GM19099 (cell line): ENCODE results near the gene BRAF.

Source experiments
- POLR2A ChIP-seq: IDR thresholded peaks from 3 replicates; pipeline ENCODE4 v1.6.1; 2011; ENCODE audit warnings: low read depth; ENCODE audit not compliant: insufficient read length; ENCODE audit errors: extremely low read depth

BRAF gene

GRCh38 chr7:140924821-140925421, at the start of gene BRAF:
BRAF (minus strand) TSS chr7:140924929; CDS start chr7:140924703, 226 bp downstream.
- TF ChIP-seq POLR2A, result peak; percentile 45

- TF ChIP-seq POLR2A, result no peak
Observed at GRCh38 chr7:140972876-140973829, 48.4 kb upstream of the BRAF start.

GRCh38 chr7:140972344-140972743, 47.6 kb upstream of the BRAF start:
- no peak for TF ChIP-seq POLR2A

DNA sequence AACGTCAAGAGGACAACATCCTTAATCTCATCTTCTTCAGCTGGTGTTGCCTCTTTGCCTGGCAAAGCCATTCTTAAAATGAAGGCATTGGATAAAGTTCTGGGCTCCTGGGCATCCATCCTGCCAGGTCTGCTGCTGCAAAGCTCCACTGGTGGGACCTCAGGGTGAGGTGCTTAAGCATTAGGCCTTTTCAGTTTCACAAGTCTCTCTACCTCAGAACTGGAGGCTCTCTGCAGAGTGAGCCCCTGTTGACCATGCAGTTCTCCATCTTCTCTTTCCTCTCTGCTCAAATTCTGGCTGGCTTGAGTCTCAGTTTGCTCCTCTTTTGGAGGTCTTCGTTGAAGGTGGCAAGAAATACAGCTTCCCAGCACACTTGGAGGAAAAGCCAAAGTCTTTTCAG, 42.7 kb upstream of the BRAF start:
- TF ChIP-seq POLR2A, result no peak

- no peak for TF ChIP-seq POLR2A
Observed at GRCh38 chr7:140966561-140967233, 42.0 kb upstream of the BRAF start.

GRCh38 chr7:140961117-140961516, 36.4 kb upstream of the BRAF start:
- no peak for TF ChIP-seq POLR2A

DNA sequence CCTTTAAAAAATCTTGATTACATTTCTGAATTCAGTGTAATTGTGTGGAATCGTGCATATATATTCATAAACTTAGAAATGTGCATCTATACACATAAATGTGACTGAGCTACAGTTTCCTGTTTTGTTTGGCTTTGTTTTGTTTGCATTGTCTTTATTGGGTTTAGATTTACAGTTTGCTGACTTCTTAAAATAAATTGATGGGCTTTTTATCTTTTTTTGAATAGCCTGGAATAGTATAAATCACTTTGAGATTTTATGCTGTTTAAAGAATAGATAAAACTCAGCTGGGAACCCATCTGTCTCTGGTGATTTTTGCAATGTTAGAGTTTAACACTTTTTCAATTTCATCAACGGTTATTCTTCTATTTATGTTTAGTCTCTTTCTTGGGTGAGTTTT, 21.2 kb upstream of the BRAF start:
- TF ChIP-seq POLR2A, result no peak

DNA sequence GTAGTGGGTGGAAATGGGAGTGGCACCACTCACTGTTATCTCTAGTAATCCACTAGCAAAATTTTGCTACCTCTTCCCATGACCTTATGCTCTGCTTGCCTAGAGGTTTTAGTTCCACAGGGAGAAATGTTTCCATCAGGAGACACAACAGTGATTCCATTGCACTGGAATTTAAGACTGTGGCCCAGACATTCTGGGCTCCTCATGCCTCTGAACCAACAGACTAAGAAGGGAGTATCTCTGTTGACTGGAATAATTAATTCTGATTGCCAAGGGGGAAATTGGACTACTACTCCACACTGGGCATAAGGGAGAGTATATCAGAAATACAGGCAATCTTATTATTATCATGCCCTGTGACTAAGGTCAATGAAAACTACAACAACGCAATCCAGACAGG, 16.2 kb upstream of the BRAF start:
- no peak for TF ChIP-seq POLR2A

GRCh38 chr7:140937702-140938264, 13.1 kb upstream of the BRAF start:
- TF ChIP-seq POLR2A, result no peak

DNA sequence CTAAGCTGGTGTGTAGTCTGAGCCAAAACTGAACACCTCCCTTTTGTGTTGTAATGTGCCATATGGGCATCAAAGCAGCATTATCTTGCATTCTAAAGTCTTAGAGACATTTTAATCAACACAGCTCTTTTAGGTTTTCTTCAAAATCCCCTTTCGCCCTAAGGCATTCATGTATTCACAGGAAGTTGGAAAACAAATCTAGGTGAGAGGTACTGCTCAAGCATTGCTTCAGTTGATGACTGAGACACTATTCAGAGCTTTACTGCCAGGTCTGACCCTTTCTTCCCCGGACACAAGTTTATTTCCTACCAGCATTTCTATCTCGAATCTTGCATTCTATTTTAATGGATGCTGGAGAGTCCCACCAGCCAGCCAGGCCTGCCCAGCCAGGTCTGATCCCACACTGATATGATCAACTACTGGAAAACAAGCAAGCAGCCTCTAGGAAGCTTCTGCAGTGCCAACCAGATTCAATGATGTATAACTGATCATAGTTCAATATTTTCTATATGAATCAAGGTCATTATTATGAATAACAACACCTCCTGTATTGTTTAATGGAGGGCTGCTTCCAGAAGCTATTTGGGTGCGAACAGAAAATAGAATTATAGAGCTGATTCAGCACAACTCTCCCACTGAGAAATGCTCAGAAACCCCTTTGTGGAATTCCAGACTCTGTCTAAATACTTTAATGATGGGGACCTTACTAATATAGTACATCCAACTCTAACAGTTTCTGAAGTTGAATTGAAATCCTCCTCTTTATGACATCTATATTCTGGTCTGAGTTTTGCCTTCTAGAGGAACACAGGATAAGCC, 4.0 kb upstream of the BRAF start:
- no peak for TF ChIP-seq POLR2A

GRCh38 chr7:140927351-140927750, 2.6 kb upstream of the BRAF start:
- TF ChIP-seq POLR2A, result no peak

GRCh38 chr7:140926021-140926817, 1.5 kb upstream of the BRAF start:
- no peak for TF ChIP-seq POLR2A

- TF ChIP-seq POLR2A, result peak; percentile 61
Observed at GRCh38 chr7:140924019-140924820, 509 bp downstream of the BRAF start.
